WTC11 (cell line): ENCODE data around the gene SHISAL1. TPM values are rescaled to one million over a fixed set of nuclear protein-coding genes. Genes with fewer than 3 reads are reported as not detected.

Experiments
- ATAC-seq: fragments of 200-7000 bp; cut with Tn5 transposase; 2 replicates; pipeline ENCODE4 v1.10.0; 2021; ENCODE audit warnings: mild to moderate bottlenecking, moderate library complexity
- CTCF ChIA-PET: fragments of 300-600 bp; sonication (Branson Sonifier 250); formaldehyde crosslinking; loops from one replicate; lab custom pipeline; 2021; ENCODE audit warnings: antibody characterized with exemption; lab: Charles Lee
- POLR2A ChIA-PET: fragments of 350-600 bp; sonication (Branson Sonifier 250); formaldehyde crosslinking; loops from one replicate; lab custom pipeline; 2021; ENCODE audit warnings: antibody characterized with exemption; lab: Charles Lee
- DNase-seq: peaks from one replicate; pipeline ENCODE4 v3.0.0; 2021; ENCODE audit warnings: low spot score
- H3K27ac Mint-ChIP-seq: 2 replicates; pipeline ENCODE4 v1.8.0; 2021; ENCODE audit warnings: mixed read lengths
- H3K27me3 Mint-ChIP-seq: 2 replicates; pipeline ENCODE4 v1.8.0; 2021; ENCODE audit warnings: low read depth, mild to moderate bottlenecking, moderate library complexity, mixed read lengths
- H3K36me3 Mint-ChIP-seq: 2 replicates; pipeline ENCODE4 v1.8.0; 2021; ENCODE audit warnings: mixed read lengths
- H3K4me1 Mint-ChIP-seq: 2 replicates; pipeline ENCODE4 v1.8.0; 2022; ENCODE audit warnings: mixed read lengths
- H3K4me3 Mint-ChIP-seq: 2 replicates; pipeline ENCODE4 v1.8.0; 2021; ENCODE audit warnings: mild to moderate bottlenecking, moderate library complexity, mixed read lengths
- H3K9me3 Mint-ChIP-seq: 2 replicates; pipeline ENCODE4 v1.8.0; 2021; ENCODE audit warnings: mixed read lengths
- AFF4 ChIP-seq: sonication (generic); formaldehyde crosslinking; IDR thresholded peaks from 2 replicates; pipeline ENCODE4 v1.8.1; 2023; ENCODE audit warnings: mild to moderate bottlenecking, missing genetic modification reagents, borderline replicate concordance
- ESRRA ChIP-seq: sonication (generic); formaldehyde crosslinking; IDR thresholded peaks from 2 replicates; pipeline ENCODE4 v1.8.1; 2022; ENCODE audit warnings: mild to moderate bottlenecking, missing genetic modification reagents, borderline replicate concordance
- GRHL2 ChIP-seq: fragments of 250-450 bp; sonication (Bioruptor Pico); IDR thresholded peaks from 2 replicates; pipeline ENCODE4 v1.8.0; 2022; ENCODE audit warnings: mild to moderate bottlenecking, moderate library complexity; ENCODE audit not compliant: insufficient replicate concordance, severe bottlenecking
- HMGA2 ChIP-seq: fragments of 250-450 bp; sonication (Bioruptor Pico); IDR thresholded peaks from 2 replicates; pipeline ENCODE4 v1.4.0; 2021; ENCODE audit warnings: mild to moderate bottlenecking, moderate library complexity
- JAZF1 ChIP-seq: fragments of 250-450 bp; sonication (Bioruptor Pico); IDR thresholded peaks from 2 replicates; pipeline ENCODE4 v1.9.0; 2021; ENCODE audit warnings: moderate library complexity, mild to moderate bottlenecking, inconsistent platforms
- NR2C2 ChIP-seq: sonication (generic); formaldehyde crosslinking; IDR thresholded peaks from 2 replicates; pipeline ENCODE4 v1.8.0; 2022; ENCODE audit warnings: mild to moderate bottlenecking, missing genetic modification reagents
- PRRX2 ChIP-seq: fragments of 250-450 bp; sonication (Bioruptor Pico); IDR thresholded peaks from 2 replicates; pipeline ENCODE4 v1.8.0; 2021; ENCODE audit warnings: mild to moderate bottlenecking
- RELA ChIP-seq: sonication (generic); formaldehyde crosslinking; IDR thresholded peaks from 2 replicates; pipeline ENCODE4 v1.8.1; 2022; ENCODE audit warnings: missing genetic modification reagents, mild to moderate bottlenecking, borderline replicate concordance
- SOX15 ChIP-seq: fragments of 250-450 bp; sonication (Bioruptor Pico); IDR thresholded peaks from 2 replicates; pipeline ENCODE4 v1.9.0; 2021; ENCODE audit warnings: mild to moderate bottlenecking
- TCF7 ChIP-seq: sonication (generic); formaldehyde crosslinking; IDR thresholded peaks from 2 replicates; pipeline ENCODE4 v1.8.0; 2022; ENCODE audit warnings: mild to moderate bottlenecking, low read depth, missing genetic modification reagents, moderate library complexity
- ZNF138 ChIP-seq: sonication (generic); formaldehyde crosslinking; conservative IDR thresholded peaks from 2 replicates; pipeline ENCODE4 v1.8.1; 2022; ENCODE audit warnings: mild to moderate bottlenecking, moderate library complexity, missing genetic modification reagents
- ZNF396 ChIP-seq: fragments of 250-450 bp; sonication (Bioruptor Pico); IDR thresholded peaks from 2 replicates; pipeline ENCODE4 v1.8.0; 2021; ENCODE audit warnings: mild to moderate bottlenecking, moderate library complexity, borderline replicate concordance
- ZNF671 ChIP-seq: fragments of 250-450 bp; sonication (Bioruptor Pico); IDR thresholded peaks from 2 replicates; pipeline ENCODE4 v1.8.0; 2021; ENCODE audit warnings: mild to moderate bottlenecking
- total RNA-seq: library from RNA; stranded (reverse); gene quantifications from 3 replicates; pipeline ENCODE4 v1.2.3, GENCODE V29; 2021
- TF ChIP-seq, protein P1 (sequence below): fragments of 200-600 bp; IDR thresholded peaks from 2 replicates; pipeline ENCODE4 v1.8.0; 2022; ENCODE audit warnings: antibody characterized with exemption
- TF ChIP-seq, protein P2 (sequence below): sonication (generic); formaldehyde crosslinking; IDR thresholded peaks from 2 replicates; pipeline ENCODE4 v1.8.1; 2022; ENCODE audit warnings: mild to moderate bottlenecking, missing genetic modification reagents, moderate library complexity, borderline replicate concordance
- TF ChIP-seq, protein P3 (sequence below): sonication (generic); formaldehyde crosslinking; IDR thresholded peaks from 2 replicates; pipeline ENCODE4 v1.8.0; 2023; ENCODE audit warnings: missing genetic modification reagents
- TF ChIP-seq, protein P4 (sequence below): fragments of 250-450 bp; sonication (Bioruptor Pico); conservative IDR thresholded peaks from 2 replicates; pipeline ENCODE4 v1.9.0; 2021; ENCODE audit warnings: mild to moderate bottlenecking
- TF ChIP-seq, protein P5 (sequence below): sonication (generic); formaldehyde crosslinking; IDR thresholded peaks from 2 replicates; pipeline ENCODE4 v1.8.1; 2022; ENCODE audit warnings: mild to moderate bottlenecking, moderate library complexity, missing genetic modification reagents

The SHISAL1 gene
- total RNA-seq, 1 experiment from 2014 or later, result 2.7 TPM

DNA sequence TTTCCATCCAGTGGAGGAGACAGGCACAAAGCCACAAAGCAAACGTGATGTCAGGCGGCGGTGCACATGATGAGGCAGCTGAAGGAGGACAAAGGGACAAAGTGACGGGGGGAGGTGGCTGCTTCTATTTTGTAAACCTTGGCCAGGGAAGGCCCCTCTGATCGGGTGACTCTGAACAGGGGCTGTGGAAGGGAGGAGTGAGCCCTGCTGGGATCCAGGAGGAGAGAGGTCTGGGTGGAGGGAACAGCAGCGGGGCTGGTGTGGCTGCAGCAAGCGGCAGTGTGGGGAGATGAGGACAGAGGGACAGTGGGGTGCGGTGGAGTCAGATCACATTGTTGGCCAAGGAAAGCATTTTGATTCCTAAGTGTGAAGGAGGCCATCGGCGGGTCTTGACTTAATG is 36.7 kb downstream of the SHISAL1 start:
- POLR2A ChIA-PET, result no interaction called here
- no peaks in the 10 kb centered on the region for H3K9me3 Mint-ChIP-seq
- TF ChIP-seq HMGA2 (CRISPR knock-in tag) (no peak), SOX15 (no peak), AFF4 (CRISPR knock-in tag) (no peak), TCF7 (CRISPR knock-in tag) (no peak), RELA (CRISPR knock-in tag) (no peak), ZNF396 (no peak), ZNF138 (CRISPR knock-in tag) (no peak), ESRRA (CRISPR knock-in tag) (no peak), PRRX2 (CRISPR knock-in tag) (no peak)
- TF ChIP-seq, protein P1, sequence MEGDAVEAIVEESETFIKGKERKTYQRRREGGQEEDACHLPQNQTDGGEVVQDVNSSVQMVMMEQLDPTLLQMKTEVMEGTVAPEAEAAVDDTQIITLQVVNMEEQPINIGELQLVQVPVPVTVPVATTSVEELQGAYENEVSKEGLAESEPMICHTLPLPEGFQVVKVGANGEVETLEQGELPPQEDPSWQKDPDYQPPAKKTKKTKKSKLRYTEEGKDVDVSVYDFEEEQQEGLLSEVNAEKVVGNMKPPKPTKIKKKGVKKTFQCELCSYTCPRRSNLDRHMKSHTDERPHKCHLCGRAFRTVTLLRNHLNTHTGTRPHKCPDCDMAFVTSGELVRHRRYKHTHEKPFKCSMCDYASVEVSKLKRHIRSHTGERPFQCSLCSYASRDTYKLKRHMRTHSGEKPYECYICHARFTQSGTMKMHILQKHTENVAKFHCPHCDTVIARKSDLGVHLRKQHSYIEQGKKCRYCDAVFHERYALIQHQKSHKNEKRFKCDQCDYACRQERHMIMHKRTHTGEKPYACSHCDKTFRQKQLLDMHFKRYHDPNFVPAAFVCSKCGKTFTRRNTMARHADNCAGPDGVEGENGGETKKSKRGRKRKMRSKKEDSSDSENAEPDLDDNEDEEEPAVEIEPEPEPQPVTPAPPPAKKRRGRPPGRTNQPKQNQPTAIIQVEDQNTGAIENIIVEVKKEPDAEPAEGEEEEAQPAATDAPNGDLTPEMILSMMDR, result no peak
- TF ChIP-seq, protein P2, sequence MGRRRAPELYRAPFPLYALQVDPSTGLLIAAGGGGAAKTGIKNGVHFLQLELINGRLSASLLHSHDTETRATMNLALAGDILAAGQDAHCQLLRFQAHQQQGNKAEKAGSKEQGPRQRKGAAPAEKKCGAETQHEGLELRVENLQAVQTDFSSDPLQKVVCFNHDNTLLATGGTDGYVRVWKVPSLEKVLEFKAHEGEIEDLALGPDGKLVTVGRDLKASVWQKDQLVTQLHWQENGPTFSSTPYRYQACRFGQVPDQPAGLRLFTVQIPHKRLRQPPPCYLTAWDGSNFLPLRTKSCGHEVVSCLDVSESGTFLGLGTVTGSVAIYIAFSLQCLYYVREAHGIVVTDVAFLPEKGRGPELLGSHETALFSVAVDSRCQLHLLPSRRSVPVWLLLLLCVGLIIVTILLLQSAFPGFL, result no peak
- TF ChIP-seq, protein P3, sequence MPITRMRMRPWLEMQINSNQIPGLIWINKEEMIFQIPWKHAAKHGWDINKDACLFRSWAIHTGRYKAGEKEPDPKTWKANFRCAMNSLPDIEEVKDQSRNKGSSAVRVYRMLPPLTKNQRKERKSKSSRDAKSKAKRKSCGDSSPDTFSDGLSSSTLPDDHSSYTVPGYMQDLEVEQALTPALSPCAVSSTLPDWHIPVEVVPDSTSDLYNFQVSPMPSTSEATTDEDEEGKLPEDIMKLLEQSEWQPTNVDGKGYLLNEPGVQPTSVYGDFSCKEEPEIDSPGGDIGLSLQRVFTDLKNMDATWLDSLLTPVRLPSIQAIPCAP, result no peak

GRCh38 chr22:44275631-44275995 is 37.1 kb downstream of the SHISAL1 start:
- ATAC-seq (no peak), DNase-seq (peak; percentile 4)
- Mint-ChIP-seq H3K4me3 (no peak overlapping the region), H3K36me3 (no peaks in the 10 kb centered on the region), H3K27ac (no peak overlapping the region), H3K9me3 (no peaks in the 10 kb centered on the region), H3K4me1 (peaks cover 29% of the 10 kb centered on the region), H3K27me3 (no peaks in the 10 kb centered on the region)
- no peak for TF ChIP-seq JAZF1 (CRISPR knock-in tag)
- TF ChIP-seq GRHL2 (CRISPR knock-in tag), result no peak
- TF ChIP-seq, protein P4, sequence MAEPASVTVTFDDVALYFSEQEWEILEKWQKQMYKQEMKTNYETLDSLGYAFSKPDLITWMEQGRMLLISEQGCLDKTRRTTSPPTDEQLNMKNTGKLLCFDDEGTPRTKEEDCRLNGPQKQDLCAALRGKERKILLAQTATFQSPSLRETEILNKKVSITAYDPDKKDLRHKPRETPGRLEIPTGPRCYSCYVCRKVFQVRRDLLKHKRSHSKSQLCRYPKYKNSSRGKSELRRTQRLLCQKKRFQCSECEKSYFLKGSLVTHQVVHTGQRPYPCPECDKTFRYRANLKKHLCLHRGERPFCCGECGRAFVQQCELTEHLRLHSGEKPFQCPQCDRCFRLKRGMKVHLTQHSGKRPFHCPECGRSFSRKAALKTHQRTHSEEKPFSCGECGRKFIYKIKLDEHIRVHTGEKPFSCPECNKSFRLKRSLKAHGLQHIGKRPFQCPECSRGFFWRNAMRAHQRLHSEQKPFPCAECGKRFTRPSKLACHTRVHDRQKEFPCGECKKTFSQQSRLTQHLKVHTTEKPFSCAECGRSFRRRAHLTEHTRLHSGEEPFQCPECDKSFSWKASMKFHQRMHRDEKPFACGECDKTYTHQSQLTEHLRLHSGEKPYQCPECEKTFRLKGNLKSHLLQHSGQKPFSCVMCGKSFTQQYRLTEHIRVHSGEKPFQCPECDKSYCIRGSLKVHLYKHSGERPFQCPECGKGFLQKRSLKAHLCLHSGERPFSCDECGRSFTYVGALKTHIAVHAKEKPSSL (CRISPR knock-in tag), result no peak
- TF ChIP-seq NR2C2 (CRISPR knock-in tag), result no peak
- TF ChIP-seq, protein P5, sequence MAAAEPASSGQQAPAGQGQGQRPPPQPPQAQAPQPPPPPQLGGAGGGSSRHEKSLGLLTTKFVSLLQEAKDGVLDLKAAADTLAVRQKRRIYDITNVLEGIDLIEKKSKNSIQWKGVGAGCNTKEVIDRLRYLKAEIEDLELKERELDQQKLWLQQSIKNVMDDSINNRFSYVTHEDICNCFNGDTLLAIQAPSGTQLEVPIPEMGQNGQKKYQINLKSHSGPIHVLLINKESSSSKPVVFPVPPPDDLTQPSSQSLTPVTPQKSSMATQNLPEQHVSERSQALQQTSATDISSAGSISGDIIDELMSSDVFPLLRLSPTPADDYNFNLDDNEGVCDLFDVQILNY, result no peak
- TF ChIP-seq ZNF671, result no peak
- CTCF ChIA-PET, result interaction anchor here (0.7 to 0.8 kb wide), 2 partner anchors 95 to 194 kb away, joined by 3 read pairs; partner anchors contain the start of gene PARVG
- POLR2A ChIA-PET, result no interaction called here

More for the DNA sequence above, 36.7 kb downstream of the SHISAL1 start:
- Mint-ChIP-seq H3K4me1 (peaks cover 29% of the 10 kb centered on the region), H3K4me3 (no peak overlapping the region), H3K27me3 (no peaks in the 10 kb centered on the region), H3K27ac (no peak overlapping the region), H3K36me3 (no peaks in the 10 kb centered on the region)
- DNase-seq (no peak), ATAC-seq (no peak)
- CTCF ChIA-PET, result interaction anchor here (0.7 to 1.0 kb wide), 3 partner anchors 11 to 194 kb away, joined by 3 read pairs; partner anchors contain the start of gene PARVG
